ENCODE results near the gene TEAD1.
A peak's percentile ranks its signal among the peaks of the same experiment; 100 is the strongest.

DNA sequence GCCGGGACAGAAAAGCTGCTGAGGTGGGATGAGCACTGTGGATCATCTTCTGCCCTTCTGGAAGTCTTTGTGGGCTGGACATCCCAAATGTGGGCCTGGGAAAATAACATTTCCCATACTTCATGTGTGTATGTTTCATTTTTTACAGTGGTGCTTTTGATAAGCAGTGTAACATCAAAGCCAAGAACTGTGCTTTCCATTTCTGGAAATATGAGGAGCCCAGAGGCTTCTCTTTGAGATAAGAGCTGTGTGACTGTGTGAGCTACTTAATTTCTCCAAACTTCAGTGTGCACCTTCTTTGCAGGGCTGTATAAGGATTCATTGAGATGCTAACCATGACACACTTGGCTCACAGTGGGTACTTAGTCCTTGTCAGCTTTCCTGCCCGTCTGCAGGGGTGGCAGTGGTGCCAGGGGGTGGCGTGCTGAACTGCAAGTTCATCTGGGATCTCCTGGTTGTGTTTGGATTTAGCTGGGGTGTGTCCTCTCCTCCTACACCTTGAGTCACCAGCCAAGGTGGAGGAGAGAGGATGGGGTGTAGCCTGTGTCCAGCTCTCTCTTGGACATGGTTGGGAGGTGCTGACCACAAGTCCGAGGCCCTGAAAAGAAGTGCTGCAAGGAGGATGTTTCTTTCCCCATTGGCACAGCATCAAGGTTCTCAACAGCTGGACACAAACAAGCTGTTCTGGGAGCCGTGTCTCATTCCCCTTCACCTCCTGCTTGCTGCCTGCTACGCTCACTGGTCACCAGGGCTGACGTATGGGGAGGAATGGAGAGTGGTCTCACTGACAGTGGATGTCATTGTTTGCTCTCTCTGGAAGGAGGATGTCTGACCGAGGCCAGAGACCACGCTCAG, 139.4 kb downstream of the TEAD1 start:
- TF ChIP-seq, protein P1, sequence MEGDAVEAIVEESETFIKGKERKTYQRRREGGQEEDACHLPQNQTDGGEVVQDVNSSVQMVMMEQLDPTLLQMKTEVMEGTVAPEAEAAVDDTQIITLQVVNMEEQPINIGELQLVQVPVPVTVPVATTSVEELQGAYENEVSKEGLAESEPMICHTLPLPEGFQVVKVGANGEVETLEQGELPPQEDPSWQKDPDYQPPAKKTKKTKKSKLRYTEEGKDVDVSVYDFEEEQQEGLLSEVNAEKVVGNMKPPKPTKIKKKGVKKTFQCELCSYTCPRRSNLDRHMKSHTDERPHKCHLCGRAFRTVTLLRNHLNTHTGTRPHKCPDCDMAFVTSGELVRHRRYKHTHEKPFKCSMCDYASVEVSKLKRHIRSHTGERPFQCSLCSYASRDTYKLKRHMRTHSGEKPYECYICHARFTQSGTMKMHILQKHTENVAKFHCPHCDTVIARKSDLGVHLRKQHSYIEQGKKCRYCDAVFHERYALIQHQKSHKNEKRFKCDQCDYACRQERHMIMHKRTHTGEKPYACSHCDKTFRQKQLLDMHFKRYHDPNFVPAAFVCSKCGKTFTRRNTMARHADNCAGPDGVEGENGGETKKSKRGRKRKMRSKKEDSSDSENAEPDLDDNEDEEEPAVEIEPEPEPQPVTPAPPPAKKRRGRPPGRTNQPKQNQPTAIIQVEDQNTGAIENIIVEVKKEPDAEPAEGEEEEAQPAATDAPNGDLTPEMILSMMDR (IDR thresholded peaks at IDR 0.05): peak in 1 of 3 donors; percentile 8
- no peak for TF ChIP-seq POLR2A (IDR thresholded peaks at IDR 0.05)
- no peak for TF ChIP-seq EP300 (IDR thresholded peaks at IDR 0.05)
